NOMO-1 treated with dmso at 0.1 percent for 144 hours (cell line): ENCODE measurements around the gene IFTAP.
A peak's percentile ranks its signal among the peaks of the same experiment; 100 is the strongest.
"Not testable (repeated sequence)": the region's sequence is repeated elsewhere in the genome, so short reads cannot be mapped to it uniquely, and the experiment has no call there.

Experiments
- DNase-seq: peaks from one replicate; lab custom pipeline; 2025; ENCODE audit not compliant: unreplicated experiment; lab: John Stamatoyannopoulos, UW

IFTAP gene

DNA sequence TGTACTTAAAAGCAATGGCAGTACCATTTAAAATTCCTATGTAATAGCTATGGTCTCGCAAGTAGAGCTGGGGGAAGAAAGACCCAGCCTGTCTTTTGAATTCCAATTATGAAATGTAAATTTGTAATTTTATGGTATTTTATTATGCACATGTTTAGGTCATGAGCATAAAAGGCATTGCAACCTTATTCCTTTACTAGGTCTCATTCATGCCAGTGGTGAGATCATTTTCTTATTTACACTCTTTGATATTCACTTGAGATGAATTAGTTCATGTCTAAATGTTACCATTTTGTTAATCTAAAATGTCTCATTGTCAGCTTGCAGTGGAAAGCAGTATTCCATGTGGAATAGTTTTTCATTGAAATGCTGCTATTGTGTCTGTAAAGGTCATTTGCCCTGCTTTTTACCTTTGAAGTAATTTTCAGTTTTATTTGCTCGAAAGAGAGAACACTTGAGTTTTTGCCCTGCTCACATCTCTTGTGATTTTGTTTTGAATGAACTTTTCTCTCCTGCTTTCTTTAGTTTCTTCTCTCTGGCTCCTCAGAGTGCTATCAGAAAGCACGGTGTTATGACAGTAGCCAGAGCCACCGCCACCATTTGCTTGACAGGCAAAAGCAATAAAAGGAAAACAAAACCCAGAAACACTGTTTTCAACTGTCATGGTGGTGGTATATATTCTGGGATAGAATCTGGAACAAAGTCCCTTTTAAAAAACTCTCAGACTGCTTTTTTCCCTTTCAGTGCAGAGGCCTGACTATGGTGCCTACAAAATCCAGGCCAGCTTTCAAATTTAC is 41.0 kb downstream of the IFTAP start:
- no peak for DNase-seq

DNA sequence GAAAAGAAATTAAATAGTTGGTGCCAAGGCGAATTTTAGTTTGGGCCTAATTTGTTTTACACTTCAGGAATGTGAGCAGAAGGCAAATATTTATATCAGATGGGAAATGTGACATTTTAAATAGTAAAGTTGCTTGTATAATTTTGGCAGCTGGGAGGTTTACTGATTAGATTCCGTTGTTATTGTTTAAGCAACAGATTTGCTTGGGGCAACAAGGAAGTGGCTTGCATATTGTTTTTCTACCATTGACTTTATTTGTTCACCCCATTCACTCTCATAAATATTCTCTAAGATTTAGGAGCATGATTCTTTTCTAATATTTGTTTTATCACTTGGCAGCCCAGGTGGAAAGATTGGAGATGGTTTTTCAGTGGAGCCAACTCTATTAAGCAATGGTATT is 44.3 kb downstream of the IFTAP start:
- no peak for DNase-seq

DNA sequence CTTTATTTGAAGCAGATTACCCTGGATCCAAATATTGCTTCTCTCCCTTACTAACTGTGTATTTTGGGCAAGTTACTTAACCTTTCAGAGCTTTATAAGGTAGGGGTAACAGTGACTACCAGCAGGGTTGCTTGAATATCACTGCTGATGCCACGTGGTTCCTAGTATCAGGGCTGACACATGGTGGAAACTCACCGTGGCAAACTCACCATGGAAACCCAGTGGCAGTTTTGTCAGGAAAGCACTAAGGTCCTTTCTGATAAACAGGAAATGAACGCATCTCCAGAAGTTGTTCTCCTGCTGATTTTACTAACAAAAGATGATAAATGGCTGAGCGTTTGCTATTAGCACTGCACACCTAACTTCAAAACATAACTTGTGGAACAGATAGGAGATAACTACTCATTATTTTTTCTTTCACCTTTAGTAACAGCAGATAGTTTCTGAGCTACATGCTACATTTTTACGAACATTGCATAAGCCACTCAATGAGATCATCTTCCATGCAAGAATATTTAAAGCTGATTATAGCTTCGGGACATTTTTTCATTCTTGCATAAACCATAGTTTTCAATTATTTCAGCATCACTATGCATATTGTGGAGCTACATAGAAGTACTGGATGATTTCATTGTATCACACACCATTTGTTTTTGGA is 63.4 kb downstream of the IFTAP start:
- DNase-seq = no peak

DNA sequence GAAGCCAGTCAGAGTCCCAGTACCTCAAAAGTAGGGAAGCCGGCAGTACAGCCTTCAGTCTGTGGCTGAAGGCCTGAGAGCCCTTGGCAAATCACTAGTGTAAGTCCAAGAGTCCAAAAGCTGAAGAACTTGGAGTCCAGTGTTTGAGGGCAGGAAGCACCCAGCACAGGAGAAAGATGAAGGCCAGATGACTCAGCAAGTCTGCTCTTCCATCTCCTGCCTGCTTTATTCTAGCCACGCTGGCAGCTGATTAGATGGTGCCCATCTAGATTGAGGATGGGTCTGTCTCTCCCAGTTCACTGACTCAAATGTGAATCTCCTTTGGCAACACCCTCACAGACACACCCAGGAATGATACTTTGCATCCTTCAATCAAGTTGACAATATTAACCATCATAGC is 67.1 kb downstream of the IFTAP start:
- DNase-seq = not testable (repeated sequence)

DNA sequence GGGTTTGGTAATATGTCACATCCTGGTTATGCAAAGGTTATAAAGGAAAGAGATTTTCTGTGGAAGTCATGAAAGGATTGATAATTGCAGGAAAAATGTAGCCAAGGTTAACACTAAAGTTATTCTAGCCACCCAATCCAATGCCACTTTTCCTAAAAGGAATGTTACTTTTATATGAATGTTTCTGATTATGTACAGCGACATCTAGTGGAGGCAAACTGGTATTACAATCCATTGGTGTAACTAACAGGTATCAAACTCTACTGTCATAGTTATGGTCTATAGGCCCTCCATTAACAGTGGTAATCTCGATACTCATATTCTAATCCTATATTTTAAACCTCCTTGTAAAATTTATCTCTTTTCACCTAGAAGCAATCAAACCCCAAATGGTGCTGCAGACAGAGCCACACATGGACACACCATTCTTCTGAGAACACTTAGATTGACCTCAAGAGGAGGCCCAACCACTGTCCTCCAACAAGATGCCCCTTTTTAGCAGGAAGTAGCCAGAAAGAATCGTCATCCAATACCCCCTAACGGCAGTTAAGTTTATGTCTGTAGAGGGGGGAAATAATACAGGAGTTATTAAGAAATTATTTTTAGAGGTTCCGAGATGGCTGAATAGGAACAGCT is 78.6 kb downstream of the IFTAP start:
- no peak for DNase-seq

DNA sequence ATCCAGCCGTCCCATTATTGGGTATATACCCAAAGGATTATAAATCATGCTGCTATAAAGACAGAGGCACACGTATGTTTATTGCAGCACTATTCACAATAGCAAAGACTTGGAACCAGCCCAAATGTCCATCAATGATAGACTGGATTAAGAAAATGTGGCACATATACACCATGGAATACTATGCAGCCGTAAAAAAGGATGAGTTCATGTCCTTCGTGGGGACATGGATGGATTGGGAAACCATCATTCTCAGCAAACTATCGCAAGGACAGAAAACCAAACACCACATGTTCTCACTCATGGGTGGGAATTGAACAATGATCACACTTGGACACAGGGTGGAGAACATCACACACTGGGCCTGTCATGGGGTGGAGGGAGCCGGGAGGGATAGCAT is 85.2 kb downstream of the IFTAP start:
- DNase-seq = not testable (repeated sequence)

DNA sequence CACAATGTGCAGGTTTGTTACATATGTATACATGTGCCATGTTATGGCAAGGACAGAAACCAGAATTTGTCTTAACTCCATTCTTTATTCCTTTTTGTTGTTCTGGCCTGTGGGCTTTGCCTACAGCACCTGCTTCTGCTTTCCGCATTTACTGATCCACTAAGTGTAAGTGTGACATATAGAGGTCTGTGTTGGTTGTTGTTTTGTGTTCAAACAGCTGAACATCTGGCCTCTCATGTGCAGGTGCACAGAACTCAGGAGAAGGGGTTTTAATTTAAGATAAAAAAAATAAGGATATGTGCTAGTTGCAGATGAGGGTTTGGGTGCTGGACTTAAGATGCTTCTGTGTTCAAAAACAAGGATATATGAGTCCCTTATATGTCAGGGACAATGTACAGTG is 89.5 kb downstream of the IFTAP start:
- DNase-seq = no peak

DNA sequence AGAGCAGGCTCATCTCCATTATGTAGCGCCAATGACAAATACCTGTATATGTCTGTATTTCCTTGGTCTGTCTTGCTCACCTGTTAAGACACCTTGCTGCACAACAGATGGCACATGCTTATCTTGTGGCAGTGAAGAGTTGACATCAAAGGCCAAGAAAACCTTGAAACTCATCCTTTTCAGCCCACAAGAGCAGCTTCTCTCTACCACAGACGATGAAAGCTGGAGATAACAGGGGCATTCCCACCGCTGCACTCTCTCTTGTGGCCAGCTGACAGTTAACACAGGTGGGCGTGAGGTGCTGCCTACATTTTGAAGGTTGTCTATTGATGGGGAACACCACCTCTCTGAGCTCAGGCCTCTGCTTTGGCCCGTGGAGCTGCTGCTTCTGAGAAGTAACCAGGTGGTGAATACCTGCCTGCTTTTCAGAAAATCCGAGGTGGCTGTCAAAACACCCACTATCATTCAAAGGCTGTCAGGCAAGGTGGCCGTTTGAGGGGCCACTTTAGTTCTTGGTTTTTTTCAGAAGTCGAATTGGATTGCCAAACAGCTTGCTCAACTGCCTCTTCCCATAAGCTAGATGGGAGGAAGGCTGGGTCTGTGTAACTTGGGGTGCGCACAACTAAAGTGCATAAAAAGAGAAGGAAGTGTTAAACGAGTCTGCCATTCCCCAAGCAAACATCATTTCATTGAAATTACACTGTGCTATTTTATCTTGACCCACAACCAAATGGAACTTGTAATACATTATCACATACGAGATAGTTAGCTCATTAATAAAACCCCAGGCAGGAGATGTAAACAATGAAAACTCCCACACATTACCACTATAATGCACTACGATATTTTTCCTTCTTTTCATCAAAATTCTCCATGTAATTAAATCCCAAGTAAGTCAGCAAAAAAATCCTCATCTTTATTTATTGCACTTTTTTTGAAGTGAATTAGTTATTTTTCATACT is 90.8 kb downstream of the IFTAP start:
- peak; percentile 60 for DNase-seq

DNA sequence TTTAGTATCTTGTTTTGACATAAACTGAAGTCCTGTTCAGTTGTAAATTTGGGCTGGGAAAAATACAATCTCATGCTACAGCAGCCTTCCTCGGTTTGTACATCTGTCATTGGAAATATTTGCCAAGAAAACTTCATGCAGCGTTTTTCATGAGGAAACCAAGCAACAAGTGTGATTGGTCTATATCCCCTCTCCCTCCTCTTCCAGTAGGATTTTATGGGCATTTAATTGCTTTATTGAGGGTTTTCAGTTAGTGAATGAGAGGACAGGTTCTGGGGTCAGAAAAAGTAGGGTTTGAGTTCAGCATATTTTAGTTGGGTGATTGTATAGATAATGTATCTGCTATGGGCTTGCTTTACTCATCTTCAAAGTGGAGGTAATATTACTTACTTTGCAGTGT is 93.8 kb downstream of the IFTAP start:
- DNase-seq = no peak

DNA sequence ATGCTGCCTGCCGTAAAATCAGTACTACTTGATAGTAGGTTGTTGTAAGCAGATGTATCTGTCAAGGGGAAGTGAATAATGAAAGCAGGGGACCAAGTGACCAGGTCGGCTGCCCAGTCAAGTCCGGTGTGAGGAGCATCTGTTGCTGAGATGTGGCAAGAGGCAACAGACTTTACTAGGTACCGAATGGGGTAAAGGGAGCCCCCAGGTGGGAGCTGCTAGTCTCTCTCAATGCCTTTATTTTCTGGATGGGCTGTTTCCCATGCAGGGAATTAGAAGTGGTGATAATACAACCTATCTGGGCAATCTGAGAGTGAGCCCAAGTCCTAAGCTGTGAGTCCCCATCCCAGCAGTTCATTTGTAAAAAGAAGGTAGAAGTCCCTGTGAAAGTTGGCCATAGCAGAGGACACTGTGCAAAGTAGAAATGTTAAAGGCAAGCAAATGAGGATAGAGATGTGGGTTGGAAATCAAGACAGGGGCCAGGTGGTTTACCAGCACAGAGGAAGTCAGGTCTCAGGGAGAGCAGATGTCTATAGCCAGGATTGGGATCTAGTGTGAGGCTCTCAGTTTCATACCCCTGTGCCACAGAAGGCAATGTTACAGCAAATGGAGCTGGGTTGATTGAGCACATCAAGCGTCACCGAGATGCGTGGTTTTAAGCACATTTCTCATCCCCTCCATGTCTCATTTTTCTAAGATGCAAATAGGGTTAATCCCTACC is 94.4 kb downstream of the IFTAP start:
- no peak for DNase-seq

DNA sequence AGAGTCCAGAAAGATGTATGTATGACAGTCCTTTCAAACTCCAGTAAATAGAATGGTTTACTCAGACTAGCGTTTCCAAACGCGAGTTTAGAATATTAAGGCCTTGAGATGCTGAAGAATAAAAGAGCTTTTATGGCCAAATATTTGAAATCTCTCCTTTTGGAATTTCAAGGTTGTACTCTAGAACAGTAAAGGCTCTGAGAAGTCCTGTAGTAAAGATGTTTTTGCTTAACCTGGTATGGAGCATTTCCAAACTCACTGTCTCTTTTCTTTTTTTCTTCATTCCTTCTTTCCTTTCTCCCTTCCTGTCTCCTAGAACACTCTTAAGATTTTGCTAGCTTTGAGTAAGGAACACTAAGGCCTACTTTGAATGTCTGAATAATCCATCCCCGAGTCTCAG is 95.1 kb downstream of the IFTAP start:
- no peak for DNase-seq

DNA sequence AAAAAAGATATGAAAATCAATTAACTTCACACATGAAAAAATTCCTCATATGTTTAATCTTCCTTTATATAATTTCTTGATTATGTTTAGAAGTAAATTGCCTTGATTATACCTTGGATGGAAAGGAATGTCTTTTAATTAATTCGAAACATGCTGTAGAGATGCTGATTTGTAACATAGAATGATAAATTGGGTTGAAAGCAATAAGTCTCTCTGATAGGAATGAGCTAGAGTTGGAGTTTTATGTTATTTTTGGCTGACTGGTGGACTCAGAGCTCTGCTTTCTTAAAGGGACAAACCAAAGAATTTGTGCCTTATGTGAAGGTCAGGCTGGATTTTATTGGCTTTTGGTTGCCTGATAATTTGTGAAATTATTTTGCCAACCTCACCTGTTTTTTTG is 98.4 kb downstream of the IFTAP start:
- DNase-seq = no peak

DNA sequence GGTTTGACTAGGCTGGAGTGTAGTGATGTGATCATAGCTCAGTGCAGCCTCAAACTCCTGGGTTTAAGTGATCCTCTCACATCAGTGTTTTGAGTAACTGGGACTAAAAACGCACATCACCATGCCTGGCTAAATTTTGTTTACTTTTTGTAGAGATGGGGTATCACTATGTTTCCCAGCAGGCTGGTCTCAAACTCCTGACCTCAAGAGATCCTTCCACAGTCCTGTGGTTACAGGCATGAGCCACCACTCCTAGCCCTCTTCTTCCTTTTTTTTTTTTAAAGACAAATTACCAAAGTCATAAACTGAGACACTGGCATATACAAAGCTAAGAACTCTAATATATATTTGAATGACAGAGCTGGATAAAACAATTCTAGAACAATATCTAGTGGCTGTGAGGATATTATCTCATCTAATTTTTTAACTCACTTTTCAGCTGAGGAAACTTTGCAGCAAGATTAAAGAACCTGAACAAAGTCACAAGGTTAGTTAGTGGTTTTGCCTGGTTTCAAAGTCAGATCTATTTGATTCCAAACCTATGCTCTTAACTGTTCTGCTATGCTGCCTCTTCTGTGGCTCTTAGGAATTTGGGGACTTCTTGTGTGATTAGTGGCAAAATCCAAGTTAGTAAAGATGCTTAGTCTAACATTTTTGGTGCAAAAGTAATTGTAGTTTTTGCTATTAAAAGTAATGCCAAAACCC is 99.0 kb downstream of the IFTAP start:
- DNase-seq = peak; percentile 8

DNA sequence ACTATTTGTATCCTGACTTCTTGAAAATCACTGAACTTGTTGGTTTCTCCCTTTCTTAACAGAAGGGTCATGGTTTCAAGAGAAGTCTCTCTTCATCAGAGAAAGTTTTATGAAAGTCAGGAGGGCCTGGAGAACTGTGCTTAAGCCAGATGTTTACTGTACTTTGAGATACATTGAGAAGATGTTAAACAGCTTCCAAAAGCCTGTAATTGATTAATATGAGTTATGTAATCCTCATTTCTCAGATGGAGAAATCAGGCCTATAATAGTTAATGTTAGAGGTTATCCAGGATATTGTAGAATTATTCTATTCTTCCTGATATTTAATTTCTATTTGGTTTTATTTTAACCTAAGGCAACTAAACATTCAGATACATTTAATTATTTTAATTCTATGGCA is 100.8 kb downstream of the IFTAP start:
- no peak for DNase-seq

DNA sequence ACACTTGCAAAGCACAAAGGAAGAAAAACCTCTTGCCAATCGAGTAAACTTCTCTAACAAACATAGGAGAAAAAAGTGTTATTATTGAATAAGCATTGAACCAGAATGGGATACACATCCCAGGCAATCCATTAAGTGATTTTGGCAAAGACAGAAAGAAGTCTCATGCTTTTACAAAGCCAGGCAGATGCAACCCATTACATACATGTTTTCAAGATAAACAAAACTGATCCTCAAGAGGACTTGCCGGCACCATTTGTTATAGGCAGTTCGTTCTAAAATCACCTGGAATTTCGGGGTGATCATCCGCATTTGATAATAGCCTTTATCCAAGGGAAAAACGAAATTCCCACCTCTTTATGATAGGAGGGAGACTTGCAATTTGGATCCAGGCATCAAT is 101.3 kb downstream of the IFTAP start:
- no peak for DNase-seq

DNA sequence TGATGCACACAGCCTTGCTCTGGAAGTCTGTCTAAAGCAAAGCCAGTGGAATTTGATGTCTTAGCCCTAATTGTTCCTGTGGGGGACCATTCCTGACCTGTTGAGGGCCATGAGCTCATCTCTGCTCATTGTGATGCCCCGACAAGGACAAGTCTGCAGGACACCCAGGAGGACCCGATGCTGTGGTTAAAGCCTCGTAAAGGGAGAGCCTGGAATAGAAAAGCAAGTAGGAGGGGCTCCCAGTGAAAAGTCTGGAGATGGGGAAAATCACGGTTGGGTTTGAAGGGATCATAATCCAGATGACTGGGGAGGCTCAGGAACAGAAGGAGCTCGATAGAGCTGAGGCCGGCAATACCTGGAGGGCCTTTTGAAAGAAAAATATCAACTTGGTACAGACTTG is 102.2 kb downstream of the IFTAP start:
- DNase-seq = no peak

DNA sequence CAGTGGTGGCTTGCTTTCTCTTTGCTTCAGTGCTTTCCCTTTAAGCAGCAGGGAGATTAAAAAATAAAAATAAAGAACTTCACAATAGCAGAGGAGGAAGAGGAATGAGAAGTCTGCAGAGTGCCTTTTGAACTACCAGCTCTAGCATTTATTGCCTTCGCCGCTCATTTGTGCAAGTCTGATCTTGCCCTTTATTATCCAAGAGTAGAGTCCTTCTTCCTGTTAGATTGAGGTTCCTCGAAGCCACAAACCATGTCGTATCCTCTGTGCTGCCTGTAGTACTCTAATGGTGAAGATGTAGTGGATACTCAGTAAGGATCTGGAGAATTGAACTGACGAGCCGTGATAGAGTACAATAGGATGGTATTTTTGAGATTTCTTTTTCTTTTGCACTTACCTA is 105.0 kb downstream of the IFTAP start:
- peak; percentile 75 for DNase-seq

DNA sequence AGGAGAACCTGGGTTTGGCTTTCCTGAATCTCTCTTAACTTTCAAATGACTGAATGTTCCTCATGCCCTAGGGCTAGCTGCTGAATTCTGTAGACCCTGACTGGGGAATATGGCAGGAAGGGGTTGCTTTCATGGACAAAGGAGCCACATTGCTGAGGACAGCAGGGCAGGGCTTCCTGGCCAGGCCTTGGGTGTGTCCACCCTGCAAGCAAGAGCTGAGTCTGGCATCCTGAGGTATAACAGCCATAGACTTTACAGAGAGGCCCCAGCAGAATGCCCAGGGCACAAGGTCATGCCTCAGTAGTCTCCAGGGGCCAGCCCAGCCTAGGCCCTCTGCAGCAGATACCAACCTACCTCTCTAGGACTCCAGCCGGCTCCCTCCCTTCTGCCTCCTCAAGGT is 105.9 kb downstream of the IFTAP start:
- DNase-seq = no peak

DNA sequence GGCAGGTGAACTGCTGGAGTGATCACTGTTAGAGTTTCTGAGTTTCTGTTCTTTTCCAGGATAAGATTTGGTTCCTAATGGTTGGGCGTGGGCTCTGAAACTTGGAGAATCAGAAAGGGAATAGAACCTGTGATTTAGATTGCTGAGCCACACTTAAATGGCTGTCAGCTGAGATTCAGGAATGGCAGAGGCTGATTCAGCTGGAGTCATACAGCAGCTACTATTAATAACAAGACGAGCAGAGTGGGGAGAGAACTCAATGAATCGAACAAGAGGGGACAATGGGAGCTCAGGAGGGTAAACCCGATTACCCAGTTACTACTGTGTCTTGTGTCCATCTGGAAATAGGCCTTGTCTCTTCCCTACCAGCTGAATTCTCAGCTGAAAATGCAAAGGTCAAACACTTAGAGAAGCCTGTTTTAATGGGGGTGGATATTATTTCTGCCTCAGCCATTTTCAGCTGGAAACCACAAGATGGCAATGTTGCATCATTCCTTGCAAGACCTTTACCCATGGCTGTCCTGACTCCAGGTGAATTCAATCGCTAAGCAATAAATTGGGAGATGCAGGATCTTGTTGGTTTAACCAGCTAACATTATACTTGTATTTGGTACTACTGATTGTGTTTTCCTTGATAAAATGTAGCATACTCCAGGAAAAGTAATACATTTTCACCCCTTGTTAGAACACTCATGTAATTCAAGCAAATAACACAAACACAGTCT is 108.2 kb downstream of the IFTAP start:
- peak; percentile 61 for DNase-seq
